Keratinocyte (primary cell): Measurements from ENCODE around the gene SELENON.

Source experiments
- EZH2 ChIP-seq: IDR thresholded peaks from one replicate; pipeline ENCODE4 v1.6.1; 2012; ENCODE audit warnings: inconsistent platforms, mild to moderate bottlenecking, low read length, moderate library complexity
- TF ChIP-seq, protein P1 (sequence below), 3 experiments: IDR thresholded peaks in 1 of 3; conservative IDR thresholded peaks in 1 of 3; optimal IDR thresholded peaks in 1 of 3; 2 replicates in 2 of 3; 3 replicates in 1 of 3; pipeline versions ENCODE3 to v1.5.1; 2011; ENCODE audit warnings: low read length in 3 of 3, mild to moderate bottlenecking in 3 of 3, moderate library complexity in 2 of 3, control low read depth in 1 of 3, inconsistent platforms in 1 of 3; ENCODE audit not compliant: insufficient read depth in 2 of 3; ENCODE audit errors: extremely low read depth in 1 of 3

DNA sequence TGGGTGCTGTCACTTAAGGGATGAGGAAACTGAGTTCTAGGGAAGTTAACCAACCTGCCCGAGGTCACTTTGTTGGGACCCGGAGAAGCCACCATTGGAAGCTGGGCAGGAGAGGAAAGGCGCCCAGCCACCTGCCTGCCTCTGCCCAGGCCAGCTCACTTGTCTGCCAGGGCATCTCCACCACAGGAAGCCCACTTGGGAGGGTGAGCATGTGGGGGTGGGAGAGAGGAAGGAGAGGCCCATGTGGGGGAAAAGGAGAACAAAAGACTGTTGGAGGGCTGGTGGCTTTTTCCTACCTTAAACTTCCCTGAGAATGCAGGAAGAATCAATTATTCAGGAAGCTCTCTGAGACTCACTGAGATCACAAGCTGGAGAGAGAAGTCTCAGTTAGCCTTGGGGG lies 43.8 kb upstream of the SELENON start:
- TF ChIP-seq, protein P1, sequence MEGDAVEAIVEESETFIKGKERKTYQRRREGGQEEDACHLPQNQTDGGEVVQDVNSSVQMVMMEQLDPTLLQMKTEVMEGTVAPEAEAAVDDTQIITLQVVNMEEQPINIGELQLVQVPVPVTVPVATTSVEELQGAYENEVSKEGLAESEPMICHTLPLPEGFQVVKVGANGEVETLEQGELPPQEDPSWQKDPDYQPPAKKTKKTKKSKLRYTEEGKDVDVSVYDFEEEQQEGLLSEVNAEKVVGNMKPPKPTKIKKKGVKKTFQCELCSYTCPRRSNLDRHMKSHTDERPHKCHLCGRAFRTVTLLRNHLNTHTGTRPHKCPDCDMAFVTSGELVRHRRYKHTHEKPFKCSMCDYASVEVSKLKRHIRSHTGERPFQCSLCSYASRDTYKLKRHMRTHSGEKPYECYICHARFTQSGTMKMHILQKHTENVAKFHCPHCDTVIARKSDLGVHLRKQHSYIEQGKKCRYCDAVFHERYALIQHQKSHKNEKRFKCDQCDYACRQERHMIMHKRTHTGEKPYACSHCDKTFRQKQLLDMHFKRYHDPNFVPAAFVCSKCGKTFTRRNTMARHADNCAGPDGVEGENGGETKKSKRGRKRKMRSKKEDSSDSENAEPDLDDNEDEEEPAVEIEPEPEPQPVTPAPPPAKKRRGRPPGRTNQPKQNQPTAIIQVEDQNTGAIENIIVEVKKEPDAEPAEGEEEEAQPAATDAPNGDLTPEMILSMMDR (optimal IDR thresholded peaks at IDR 0.05 in 1 of 3, IDR thresholded peaks at IDR 0.05 in 1 of 3, conservative IDR thresholded peaks at IDR 0.05 in 1 of 3; ENCODE audit: extremely low read depth in 1 of 3, insufficient read depth in 2 of 3, low read length in 3 of 3) = no peak
- no peak for TF ChIP-seq EZH2
